A673 (cell line): ENCODE data around the gene TCF12. TPM values are rescaled to one million over a fixed set of nuclear protein-coding genes. Genes with fewer than 3 reads are reported as not detected.

ENCODE experiments used
- BruUV-seq: library from RNA; stranded (reverse); fragments of 400-500 nt; replicated peaks from 2 replicates; lab custom pipeline; 2021; lab: Mats Ljungman, UMichigan
- CTCF ChIA-PET: fragments of 300-600 bp; sonication (Branson Sonifier 250); formaldehyde crosslinking; loops from one replicate; lab custom pipeline; 2022; ENCODE audit warnings: antibody characterized with exemption; lab: Charles Lee
- POLR2A ChIA-PET: fragments of 300-600 bp; sonication (Branson Sonifier 250); formaldehyde crosslinking; loops from one replicate; lab custom pipeline; 2022; ENCODE audit warnings: antibody characterized with exemption; ENCODE audit not compliant: low non-redundant PET; lab: Charles Lee
- DNase-seq: peaks from one replicate; pipeline ENCODE4 v3.0.0-alpha.2; 2015; ENCODE audit warnings: low spot score
- H3K27ac ChIP-seq: fragments of 200-600 bp; sonication (generic); 2 replicates; pipeline ENCODE4 v1.5.1; 2016; ENCODE audit warnings: mixed run types, low read depth, mild to moderate bottlenecking, mixed read lengths, antibody characterized with exemption, low read length; ENCODE audit not compliant: poor library complexity, severe bottlenecking
- H3K27me3 ChIP-seq: fragments of 200-600 bp; sonication (generic); replicated peaks from 2 replicates; pipeline ENCODE4 v1.6.1; 2017; ENCODE audit warnings: mixed run types, low read depth, mild to moderate bottlenecking, mixed read lengths, antibody characterized with exemption, low read length; ENCODE audit not compliant: insufficient read depth, poor library complexity
- H3K36me3 ChIP-seq: fragments of 200-600 bp; sonication (generic); 2 replicates; pipeline ENCODE4 v1.6.1; 2016; ENCODE audit warnings: mixed run types, mild to moderate bottlenecking, mixed read lengths, antibody characterized with exemption, low read length; ENCODE audit not compliant: insufficient read depth, poor library complexity, severe bottlenecking
- H3K4me1 ChIP-seq: fragments of 200-600 bp; sonication (generic); 2 replicates; pipeline ENCODE4 v1.6.1; 2017; ENCODE audit warnings: mixed run types, mild to moderate bottlenecking, mixed read lengths, antibody characterized with exemption, low read length; ENCODE audit not compliant: insufficient read depth, poor library complexity, severe bottlenecking
- H3K4me3 ChIP-seq: fragments of 200-600 bp; sonication (generic); 2 replicates; pipeline ENCODE4 v1.5.1; 2016; ENCODE audit warnings: low read depth, mixed run types, mild to moderate bottlenecking, mixed read lengths, low read length; ENCODE audit not compliant: poor library complexity, severe bottlenecking
- H3K9me3 ChIP-seq: fragments of 200-600 bp; sonication (generic); 2 replicates; pipeline ENCODE4 v1.6.1; 2016; ENCODE audit warnings: mixed run types, low read depth, mild to moderate bottlenecking, mixed read lengths, antibody characterized with exemption, low read length; ENCODE audit not compliant: poor library complexity, severe bottlenecking
- EZH2 ChIP-seq: fragments of 200-600 bp; sonication (generic); IDR thresholded peaks from 2 replicates; pipeline ENCODE4 v1.6.1; 2017; ENCODE audit warnings: borderline replicate concordance, low read depth, mild to moderate bottlenecking, mixed read lengths, antibody characterized with exemption, low read length; ENCODE audit not compliant: poor library complexity, severe bottlenecking
- intact Hi-C: fragments of 100-400 bp; cut with micrococcal nuclease; formaldehyde crosslinking; loops from one replicate; pipeline ENCODE4 v1.10.0; 2022; ENCODE audit not compliant: unreplicated experiment
- total RNA-seq: library from RNA; stranded (reverse); gene quantifications from 2 replicates; pipeline ENCODE4 v1.2.3, GENCODE V29; 2021
- TF ChIP-seq, protein P1 (sequence below): fragments of 300-800, 200-600 bp; sonication (generic); conservative IDR thresholded peaks from 2 replicates; pipeline ENCODE4 v1.5.1; 2017; ENCODE audit warnings: low read depth, mild to moderate bottlenecking, antibody characterized with exemption, low read length, moderate library complexity, mixed read lengths

The TCF12 gene
- total RNA-seq, 1 experiment from 2014 or later, result 351 TPM

GRCh38 chr15:56883088-56883487 lies 35.4 kb upstream of the TCF12 start:
- no TSS peak for BruUV-seq
- H3K9me3 ChIP-seq, result no peaks in the 10 kb centered on the region

DNA sequence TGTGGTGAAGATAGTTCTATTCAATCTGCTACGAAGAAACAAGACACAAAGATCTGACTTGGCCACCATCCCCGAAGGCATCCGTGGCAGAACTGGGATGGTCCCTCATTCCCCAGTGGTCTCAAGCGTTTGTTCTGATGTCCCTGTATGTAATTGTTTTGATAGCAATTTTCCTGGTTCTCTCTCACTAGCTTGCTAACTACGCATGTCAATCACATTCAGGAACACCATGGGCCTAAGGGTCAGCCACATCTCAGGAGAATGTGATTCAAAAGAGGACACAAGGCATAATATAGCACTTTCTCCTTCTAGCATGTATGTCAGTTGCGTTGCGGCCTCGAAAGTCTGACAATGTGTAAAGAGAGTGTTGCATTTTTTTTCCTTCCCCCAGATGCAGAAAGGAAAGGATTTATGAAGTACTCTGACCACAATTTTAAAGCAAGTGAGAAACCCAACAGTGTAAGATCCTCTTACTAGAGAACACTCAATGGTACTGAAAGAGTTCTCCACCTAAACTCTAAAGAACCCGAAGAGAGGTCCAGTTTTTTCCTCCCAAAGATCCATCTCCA lies 32.0 kb upstream of the TCF12 start:
- TF ChIP-seq EZH2, result no peak
- TF ChIP-seq, protein P1, sequence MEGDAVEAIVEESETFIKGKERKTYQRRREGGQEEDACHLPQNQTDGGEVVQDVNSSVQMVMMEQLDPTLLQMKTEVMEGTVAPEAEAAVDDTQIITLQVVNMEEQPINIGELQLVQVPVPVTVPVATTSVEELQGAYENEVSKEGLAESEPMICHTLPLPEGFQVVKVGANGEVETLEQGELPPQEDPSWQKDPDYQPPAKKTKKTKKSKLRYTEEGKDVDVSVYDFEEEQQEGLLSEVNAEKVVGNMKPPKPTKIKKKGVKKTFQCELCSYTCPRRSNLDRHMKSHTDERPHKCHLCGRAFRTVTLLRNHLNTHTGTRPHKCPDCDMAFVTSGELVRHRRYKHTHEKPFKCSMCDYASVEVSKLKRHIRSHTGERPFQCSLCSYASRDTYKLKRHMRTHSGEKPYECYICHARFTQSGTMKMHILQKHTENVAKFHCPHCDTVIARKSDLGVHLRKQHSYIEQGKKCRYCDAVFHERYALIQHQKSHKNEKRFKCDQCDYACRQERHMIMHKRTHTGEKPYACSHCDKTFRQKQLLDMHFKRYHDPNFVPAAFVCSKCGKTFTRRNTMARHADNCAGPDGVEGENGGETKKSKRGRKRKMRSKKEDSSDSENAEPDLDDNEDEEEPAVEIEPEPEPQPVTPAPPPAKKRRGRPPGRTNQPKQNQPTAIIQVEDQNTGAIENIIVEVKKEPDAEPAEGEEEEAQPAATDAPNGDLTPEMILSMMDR, result no peak
- BruUV-seq, result TSS peak; percentile 82

More at GRCh38 chr15:56883088-56883487, 35.4 kb upstream of the TCF12 start:
- DNase-seq, result no peak
- TF ChIP-seq, protein P1, result no peak
- no peak for TF ChIP-seq EZH2
- no peak overlapping the region for H3K27ac ChIP-seq
- no peaks in the 10 kb centered on the region for H3K27me3 ChIP-seq
- POLR2A ChIA-PET, result no interaction called here
- CTCF ChIA-PET, result no interaction called here
- intact Hi-C loops, result no loop called here
- no peaks in the 10 kb centered on the region for H3K36me3 ChIP-seq
- peaks cover 15% of the 10 kb centered on the region for H3K4me1 ChIP-seq
- no peak overlapping the region for H3K4me3 ChIP-seq

DNA sequence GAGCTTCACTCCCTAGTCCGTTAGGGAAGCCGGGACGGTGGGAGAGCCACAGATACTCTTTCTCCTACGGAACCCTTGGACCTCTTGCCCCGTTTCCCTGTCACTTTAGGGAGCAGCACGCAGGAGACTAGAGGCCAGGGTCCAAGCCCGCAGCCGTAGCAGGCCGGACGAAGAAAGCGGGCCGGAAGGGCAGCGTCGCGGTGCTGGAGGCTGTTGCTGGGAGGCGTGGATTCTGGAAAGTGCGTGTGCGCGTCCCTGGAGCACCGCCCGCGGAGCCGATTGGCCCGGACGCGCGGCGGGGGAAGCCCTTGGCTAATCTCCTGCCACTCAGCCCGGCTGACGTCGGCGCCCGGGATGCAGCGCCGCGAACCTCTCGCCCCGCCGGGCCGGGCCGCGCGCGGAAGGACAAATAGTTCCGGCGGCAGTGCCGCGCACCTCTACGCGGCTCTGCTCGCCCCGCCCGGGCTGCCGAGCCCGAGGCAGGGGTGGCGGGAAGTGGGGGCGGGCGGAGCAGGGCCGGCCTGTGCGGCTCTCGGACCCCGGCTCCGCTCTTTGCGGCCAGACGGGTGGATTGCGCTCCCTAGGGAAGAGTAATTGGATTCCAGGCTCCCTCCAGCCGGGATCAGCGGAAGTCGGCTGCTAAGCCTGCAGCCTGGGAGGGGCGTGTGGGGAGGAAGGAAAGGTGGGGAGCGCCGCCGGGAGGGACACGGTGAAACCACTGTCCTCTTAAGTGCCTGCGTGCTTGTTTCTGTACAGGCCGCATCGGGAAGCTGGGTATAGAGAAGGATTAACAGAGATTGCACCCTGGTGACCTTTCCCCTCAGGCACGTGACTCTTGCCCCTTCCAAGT lies 31.3 kb upstream of the TCF12 start:
- peaks cover 24% of the 10 kb centered on the region for H3K4me1 ChIP-seq
- H3K9me3 ChIP-seq, result no peaks in the 10 kb centered on the region
- peak; percentile 95 for DNase-seq
- POLR2A ChIA-PET, result no interaction called here
- peak overlapping the region; percentile 88 for H3K27ac ChIP-seq
- BruUV-seq, result no TSS peak
- CTCF ChIA-PET, result interaction anchor here (1.0 kb wide), 1 partner anchor 18 kb away, joined by 3 read pairs; no protein-coding TSS in a partner anchor
- no peaks in the 10 kb centered on the region for H3K27me3 ChIP-seq
- TF ChIP-seq, protein P1, result no peak
- no peak for TF ChIP-seq EZH2
- H3K4me3 ChIP-seq, result peak overlapping the region; percentile 55
- intact Hi-C loops, result loop anchor here (1.0 kb wide), 1 partner anchor 31 kb away; the partner anchor contains the start of gene TCF12
- H3K36me3 ChIP-seq, result no peaks in the 10 kb centered on the region

More for the DNA sequence above, 32.0 kb upstream of the TCF12 start:
- ChIA-PET POLR2A (no interaction called here), CTCF (no interaction called here)
- no peaks in the 10 kb centered on the region for H3K9me3 ChIP-seq
- peak overlapping the region; percentile 88 for H3K27ac ChIP-seq
- peak overlapping the region; percentile 55 for H3K4me3 ChIP-seq
- peaks cover 19% of the 10 kb centered on the region for H3K4me1 ChIP-seq
- no peak for DNase-seq
- intact Hi-C loops, result no loop called here
- H3K36me3 ChIP-seq, result no peaks in the 10 kb centered on the region
- no peaks in the 10 kb centered on the region for H3K27me3 ChIP-seq
